HG03060 (cell line): ENCODE data around the gene IRF2BP2.
"Not testable (repeated sequence)": the region's sequence is repeated elsewhere in the genome, so short reads cannot be mapped to it uniquely, and the experiment has no call there.

Experiments used
- ATAC-seq: cut with Tn5 transposase; IDR thresholded peaks from one replicate; pipeline ENCODE4 v1.9.1; 2021; ENCODE audit warnings: low read depth, moderate number of reproducible peaks; ENCODE audit not compliant: unreplicated experiment

The IRF2BP2 gene

GRCh38 chr1:234634922-234635321 lies 24.9 kb upstream of the IRF2BP2 start:
- not testable (repeated sequence) for ATAC-seq

GRCh38 chr1:234634387-234634786 lies 24.4 kb upstream of the IRF2BP2 start:
- no peak for ATAC-seq

- ATAC-seq = no peak
Measured at GRCh38 chr1:234633246-234634003, 23.4 kb upstream of the IRF2BP2 start.

- no peak for ATAC-seq
Measured at GRCh38 chr1:234632225-234632624, 22.2 kb upstream of the IRF2BP2 start.

GRCh38 chr1:234631721-234632125 lies 21.7 kb upstream of the IRF2BP2 start:
- no peak for ATAC-seq

GRCh38 chr1:234629026-234629425 lies 19.0 kb upstream of the IRF2BP2 start:
- no peak for ATAC-seq

GRCh38 chr1:234628089-234628488 lies 18.1 kb upstream of the IRF2BP2 start:
- ATAC-seq = no peak

- no peak for ATAC-seq
Measured at GRCh38 chr1:234627009-234627950, 17.3 kb upstream of the IRF2BP2 start.

GRCh38 chr1:234626391-234626790 lies 16.4 kb upstream of the IRF2BP2 start:
- ATAC-seq = no peak

- no peak for ATAC-seq
Measured at GRCh38 chr1:234624724-234625117, 14.7 kb upstream of the IRF2BP2 start.

- ATAC-seq = no peak
Measured at GRCh38 chr1:234621657-234622335, 11.8 kb upstream of the IRF2BP2 start.

GRCh38 chr1:234621127-234621468 lies 11.1 kb upstream of the IRF2BP2 start:
- ATAC-seq = no peak

GRCh38 chr1:234620272-234621126 lies 10.5 kb upstream of the IRF2BP2 start:
- ATAC-seq = no peak

- ATAC-seq = no peak
Measured at GRCh38 chr1:234619794-234620247, 9.8 kb upstream of the IRF2BP2 start.

- ATAC-seq = no peak
Measured at GRCh38 chr1:234619071-234619480, 9.1 kb upstream of the IRF2BP2 start.

GRCh38 chr1:234618737-234619049 lies 8.7 kb upstream of the IRF2BP2 start:
- ATAC-seq = no peak

GRCh38 chr1:234617986-234618736 lies 8.2 kb upstream of the IRF2BP2 start:
- no peak for ATAC-seq

- ATAC-seq = no peak
Measured at GRCh38 chr1:234617131-234617985, 7.4 kb upstream of the IRF2BP2 start.

- no peak for ATAC-seq
Measured at GRCh38 chr1:234616644-234617043, 6.7 kb upstream of the IRF2BP2 start.
